Mesendoderm (in vitro differentiated cells): ENCODE results near the gene C1QTNF5.

ENCODE experiments used
- DNase-seq: peaks from one replicate; pipeline ENCODE4 v3.0.0; 2013
- H2AK5ac ChIP-seq: 2 replicates; pipeline ENCODE4 v1.6.1; 2013; ENCODE audit warnings: low read length, inconsistent platforms
- H2BK120ac ChIP-seq: 2 replicates; pipeline ENCODE4 v1.6.1; 2013; ENCODE audit warnings: low read depth, mild to moderate bottlenecking, low read length, moderate library complexity, mixed read lengths
- H2BK15ac ChIP-seq: replicated peaks from 2 replicates; pipeline ENCODE4 v1.6.1; 2013; ENCODE audit warnings: low read depth, mild to moderate bottlenecking, moderate library complexity
- H2BK5ac ChIP-seq: 2 replicates; pipeline ENCODE4 v1.6.1; 2013; ENCODE audit warnings: low read length, inconsistent platforms
- H3K18ac ChIP-seq: 2 replicates; pipeline ENCODE4 v1.6.1; 2013; ENCODE audit warnings: mild to moderate bottlenecking, low read length, mixed read lengths
- H3K23ac ChIP-seq: one replicate; pipeline ENCODE4 v1.6.1; 2013; ENCODE audit warnings: low read length
- H3K27ac ChIP-seq: 2 replicates; pipeline ENCODE4 v1.5.1; 2013; ENCODE audit warnings: low read depth, mild to moderate bottlenecking, inconsistent platforms, low read length, moderate library complexity
- H3K27me3 ChIP-seq: 2 replicates; pipeline ENCODE4 v1.6.1; 2013; ENCODE audit warnings: low read length, control low read depth, mild to moderate bottlenecking, inconsistent platforms; ENCODE audit not compliant: insufficient read depth, poor library complexity
- H3K36me3 ChIP-seq: 2 replicates; pipeline ENCODE4 v1.6.1; 2013; ENCODE audit warnings: low read length, inconsistent platforms; ENCODE audit not compliant: control insufficient read depth, insufficient read depth
- H3K4ac ChIP-seq: one replicate; pipeline ENCODE4 v1.6.1; 2013; ENCODE audit warnings: low read depth, mild to moderate bottlenecking, low read length, moderate library complexity
- H3K4me1 ChIP-seq: 2 replicates; pipeline ENCODE4 v1.6.1; 2013; ENCODE audit warnings: low read depth, low read length, inconsistent platforms; ENCODE audit not compliant: control insufficient read depth
- H3K4me2 ChIP-seq: 2 replicates; pipeline ENCODE4 v1.6.1; 2013; ENCODE audit warnings: low read length
- H3K4me3 ChIP-seq: 2 replicates; pipeline ENCODE4 v1.5.1; 2013; ENCODE audit warnings: mild to moderate bottlenecking, low read length
- H3K56ac ChIP-seq: one replicate; pipeline ENCODE4 v1.6.1; 2013; ENCODE audit warnings: low read length
- H3K79me1 ChIP-seq: 2 replicates; pipeline ENCODE4 v1.6.1; 2013; ENCODE audit warnings: low read length, inconsistent platforms
- H3K79me2 ChIP-seq: 2 replicates; pipeline ENCODE4 v1.6.1; 2013; ENCODE audit warnings: mild to moderate bottlenecking, low read length; ENCODE audit not compliant: control insufficient read depth, insufficient read depth
- H3K9ac ChIP-seq: 2 replicates; pipeline ENCODE4 v1.6.1; 2013; ENCODE audit warnings: low read length, inconsistent platforms
- H4K5ac ChIP-seq: one replicate; pipeline ENCODE4 v1.6.1; 2013; ENCODE audit warnings: low read length
- H4K8ac ChIP-seq: one replicate; pipeline ENCODE4 v1.6.1; 2013; ENCODE audit warnings: low read depth, mild to moderate bottlenecking, control low read depth, low read length, moderate library complexity
- WGBS: extraction: QIAGEN DNeasy Blood & Tissue Kit; methylation state at CpG from one replicate; pipeline ENCODE4 v1.1.7; 2013; ENCODE audit warnings: low lambda C conversion rate, missing lambda C conversion rate; ENCODE audit not compliant: insufficient coverage; ENCODE audit errors: extremely low coverage; 5-methylcytosine and 5-hydroxymethylcytosine counted together

The C1QTNF5 gene

GRCh38 chr11:119336744-119337469 is 3.8 kb downstream of the C1QTNF5 start:
- H4K8ac ChIP-seq: no peak overlapping the region
- peaks cover 11% of the 10 kb centered on the region for H3K27me3 ChIP-seq
- peaks cover 14% of the 10 kb centered on the region for H3K4me1 ChIP-seq
- H3K27ac ChIP-seq: peak overlapping the region; percentile 62
- WGBS: no CpG with 5 or more reads among the region's 9 CpGs
- peak overlapping the region; percentile 17 for H3K4me2 ChIP-seq
- H3K79me1 ChIP-seq: peaks cover 16% of the 10 kb centered on the region
- no peak overlapping the region for H2BK120ac ChIP-seq
- no peak overlapping the region for H2BK5ac ChIP-seq
- no peak overlapping the region for H3K18ac ChIP-seq
- no peak overlapping the region for H2BK15ac ChIP-seq
- H3K36me3 ChIP-seq: no peaks in the 10 kb centered on the region
- H3K79me2 ChIP-seq: peaks cover 20% of the 10 kb centered on the region
- peak overlapping the region; percentile 82 for H3K56ac ChIP-seq
- no peak for DNase-seq
- peak overlapping the region; percentile 67 for H3K9ac ChIP-seq
- no peak overlapping the region for H4K5ac ChIP-seq
- H3K23ac ChIP-seq: no peak overlapping the region
- H2AK5ac ChIP-seq: no peak overlapping the region
- no peak overlapping the region for H3K4ac ChIP-seq
- H3K4me3 ChIP-seq: no peak overlapping the region

GRCh38 chr11:119335655-119336543 is 4.8 kb downstream of the C1QTNF5 start:
- WGBS: no CpG with 5 or more reads among the region's 30 CpGs
- Histone ChIP-seq H2BK5ac (no peak overlapping the region), H3K4me2 (peak overlapping the region; percentile 86), H3K27me3 (peaks cover 6% of the 10 kb centered on the region), H3K56ac (peak overlapping the region; percentile 100), H3K23ac (no peak overlapping the region), H3K4me1 (peaks cover 14% of the 10 kb centered on the region), H3K4ac (no peak overlapping the region), H3K36me3 (no peaks in the 10 kb centered on the region), H3K18ac (no peak overlapping the region), H2BK120ac (no peak overlapping the region), H3K4me3 (no peak overlapping the region), H4K5ac (no peak overlapping the region), H3K79me1 (peaks cover 16% of the 10 kb centered on the region), H2BK15ac (no peak overlapping the region), H3K9ac (peak overlapping the region; percentile 100), H3K79me2 (peaks cover 20% of the 10 kb centered on the region), H2AK5ac (no peak overlapping the region), H4K8ac (no peak overlapping the region), H3K27ac (no peak overlapping the region)
- DNase-seq: no peak

- H3K36me3 ChIP-seq: no peaks in the 10 kb centered on the region
- H3K4me3 ChIP-seq: peak overlapping the region; percentile 100
- no peak overlapping the region for H3K4ac ChIP-seq
- no peak overlapping the region for H3K27ac ChIP-seq
- H3K79me1 ChIP-seq: peaks cover 16% of the 10 kb centered on the region
- no peak overlapping the region for H2BK15ac ChIP-seq
- peak overlapping the region; percentile 5 for H2AK5ac ChIP-seq
- WGBS: no CpG with 5 or more reads among the region's 15 CpGs
- no peak overlapping the region for H2BK120ac ChIP-seq
- H3K56ac ChIP-seq: peak overlapping the region; percentile 100
- peak overlapping the region; percentile 86 for H3K4me2 ChIP-seq
- peaks cover 4% of the 10 kb centered on the region for H3K27me3 ChIP-seq
- H3K18ac ChIP-seq: no peak overlapping the region
- peaks cover 14% of the 10 kb centered on the region for H3K4me1 ChIP-seq
- H3K9ac ChIP-seq: peak overlapping the region; percentile 100
- H4K8ac ChIP-seq: no peak overlapping the region
- no peak overlapping the region for H2BK5ac ChIP-seq
- H3K23ac ChIP-seq: no peak overlapping the region
- no peak for DNase-seq
- no peak overlapping the region for H4K5ac ChIP-seq
- peaks cover 20% of the 10 kb centered on the region for H3K79me2 ChIP-seq
Observed at GRCh38 chr11:119335091-119335654, 5.5 kb downstream of the C1QTNF5 start.

DNA sequence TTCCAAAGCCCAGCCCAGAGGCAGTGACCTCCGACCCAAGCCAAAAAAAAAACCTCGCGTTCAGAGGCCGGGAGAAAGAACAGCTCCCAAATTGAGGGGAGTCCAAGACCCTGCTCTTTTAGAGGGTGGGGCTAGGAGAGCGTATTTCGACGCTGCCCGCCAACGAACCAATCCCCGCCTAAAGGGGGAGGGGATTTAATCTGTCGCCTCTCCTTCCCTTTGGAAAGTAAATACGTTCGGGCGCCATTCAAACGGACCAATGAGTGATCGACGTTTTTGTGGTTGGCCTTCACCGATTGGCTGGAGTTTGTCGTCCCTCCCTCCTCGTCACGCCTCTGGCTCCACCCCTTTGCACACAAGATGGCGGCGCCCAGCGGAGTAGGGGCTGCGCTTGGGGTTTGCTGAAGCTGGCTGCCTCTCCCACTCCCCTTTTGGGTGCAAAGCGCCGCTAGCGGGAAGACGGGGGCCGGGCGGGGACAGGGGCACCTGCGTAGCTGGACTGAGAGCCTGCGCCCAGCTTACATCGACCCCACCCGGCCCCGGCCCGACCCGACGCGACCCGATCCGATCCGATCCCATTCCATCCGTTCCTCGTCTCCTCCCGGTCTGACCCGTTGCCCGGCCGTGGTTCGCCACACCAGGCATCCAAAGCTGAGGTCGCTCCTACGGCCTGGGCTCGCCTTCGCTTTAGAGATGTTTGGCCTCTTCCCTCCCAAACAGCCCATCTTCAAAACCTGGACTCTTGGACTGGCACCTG is 6.3 kb downstream of the C1QTNF5 start, which contains the start of gene RNF26:
Gene RNF26, plus strand, starts transcription at position 354 of the 757 bp plus-strand sequence. CDS start 596 bp downstream, outside the sequence.
- peak within 1 kb of the TSS; percentile 87 for H4K5ac ChIP-seq

GRCh38 chr11:119332111-119332765 is 8.4 kb downstream of the C1QTNF5 start:
- Histone ChIP-seq H4K5ac (no peak overlapping the region), H2BK15ac (no peak overlapping the region), H3K4me2 (no peak overlapping the region), H4K8ac (no peak overlapping the region), H3K4me3 (no peak overlapping the region), H3K56ac (peak overlapping the region; percentile 25), H2BK120ac (no peak overlapping the region), H3K4me1 (peaks cover 9% of the 10 kb centered on the region), H2BK5ac (no peak overlapping the region), H3K18ac (no peak overlapping the region), H3K9ac (no peak overlapping the region), H3K27me3 (no peaks in the 10 kb centered on the region), H3K23ac (no peak overlapping the region), H3K4ac (no peak overlapping the region), H3K36me3 (no peaks in the 10 kb centered on the region), H3K79me2 (peaks cover 20% of the 10 kb centered on the region), H3K79me1 (peaks cover 16% of the 10 kb centered on the region), H3K27ac (no peak overlapping the region), H2AK5ac (no peak overlapping the region)
- no peak for DNase-seq
- WGBS: no CpG with 5 or more reads among the region's 4 CpGs

More for the DNA sequence above, 6.3 kb downstream of the C1QTNF5 start, which contains the start of gene RNF26:
- Histone ChIP-seq H3K4me2 (peak within 1 kb of the TSS; percentile 86), H3K27ac (peak within 1 kb of the TSS; percentile 56), H2BK5ac (no peak within 1 kb of the TSS), H3K79me2 (peaks cover 20% of the 10 kb centered on the region), H3K4ac (peak within 1 kb of the TSS; percentile 62), H2BK15ac (no peak within 1 kb of the TSS), H3K79me1 (peaks cover 16% of the 10 kb centered on the region), H3K4me3 (peak within 1 kb of the TSS; percentile 100), H3K18ac (peak within 1 kb of the TSS; percentile 55), H3K56ac (peak within 1 kb of the TSS; percentile 100), H3K4me1 (peaks cover 14% of the 10 kb centered on the region), H3K36me3 (no peaks in the 10 kb centered on the region), H2BK120ac (no peak within 1 kb of the TSS), H3K9ac (peak within 1 kb of the TSS; percentile 100), H3K27me3 (peaks cover 3% of the 10 kb centered on the region), H4K8ac (peak within 1 kb of the TSS; percentile 70), H2AK5ac (peak within 1 kb of the TSS; percentile 100), H3K23ac (peak within 1 kb of the TSS; percentile 80)
- no CpG with 5 or more reads among the region's 54 CpGs for WGBS
- DNase-seq: peak; percentile 100
